GM12878 (cell line): ENCODE data around the gene TEX12. TPM values are rescaled to one million over a fixed set of nuclear protein-coding genes. Genes with fewer than 3 reads are reported as not detected.

ENCODE experiments used
- ATAC-seq: fragments of 200-7000 bp; cut with Tn5 transposase; 3 replicates; pipeline ENCODE4 v1.9.1; 2020; ENCODE audit warnings: mild to moderate bottlenecking, moderate library complexity
- BruUV-seq: library from RNA; stranded (reverse); fragments of 400-500 nt; replicated peaks from 2 replicates; lab custom pipeline; 2021; lab: Mats Ljungman, UMichigan
- CTCF ChIA-PET: fragments of 300-600 bp; sonication (Branson Sonifier 250); formaldehyde crosslinking; extraction: SDS; loops from one replicate; lab custom pipeline; 2021; ENCODE audit warnings: inconsistent platforms; lab: Yijun Ruan, JAX
- POLR2A ChIA-PET: fragments of 350-600 bp; formaldehyde crosslinking; extraction: SDS; loops from one replicate; lab custom pipeline; 2021; ENCODE audit warnings: inconsistent platforms; lab: Charles Lee
- RAD21 ChIA-PET: fragments of 300-600 bp; sonication (Branson Sonifier 250); formaldehyde crosslinking; loops from one replicate; lab custom pipeline; 2023; ENCODE audit warnings: antibody characterized with exemption; ENCODE audit not compliant: unreplicated experiment; lab: Charles Lee
- SMC1A ChIA-PET: fragments of 300-600 bp; sonication (Branson Sonifier 250); formaldehyde crosslinking; loops from one replicate; lab custom pipeline; 2023; ENCODE audit not compliant: unreplicated experiment, uncharacterized antibody; lab: Charles Lee
- DNase-seq: peaks from one replicate; pipeline ENCODE4 v3.0.0-alpha.2; 2011; ENCODE audit warnings: low read depth, low spot score
- FAIRE-seq: peaks from 3 replicates; lab custom pipeline; 2011; peaks lifted over from hg19 to GRCh38; lab: Jason Lieb, UNC
- H2AFZ ChIP-seq: 2 replicates; pipeline ENCODE4 v1.6.0; 2011; ENCODE audit warnings: low read depth, low read length, control low read depth; ENCODE audit not compliant: control insufficient read depth
- H3K27ac ChIP-seq: 2 replicates; pipeline ENCODE4 v1.5.1; 2011; ENCODE audit warnings: control low read depth; ENCODE audit not compliant: control insufficient read depth, insufficient read depth
- H3K27me3 ChIP-seq, 2 experiments: replicated peaks in 1 of 2; 2 replicates each; pipeline versions ENCODE4 v1.6.0 to v1.6.1; 2011; ENCODE audit warnings: low read length in 1 of 2; ENCODE audit not compliant: control insufficient read depth in 2 of 2, insufficient read depth in 2 of 2
- H3K36me3 ChIP-seq, 2 experiments: 2 replicates each; pipeline ENCODE4 v1.5.1; 2011; ENCODE audit warnings: low read length in 1 of 2; ENCODE audit not compliant: control insufficient read depth in 2 of 2, insufficient read depth in 2 of 2
- H3K4me1 ChIP-seq: 2 replicates; pipeline ENCODE4 v1.6.1; 2011; ENCODE audit warnings: mild to moderate bottlenecking, low read length, moderate library complexity, mixed read lengths; ENCODE audit not compliant: control insufficient read depth, insufficient read depth
- H3K4me2 ChIP-seq: 2 replicates; pipeline ENCODE4 v1.6.0; 2011; ENCODE audit warnings: control low read depth; ENCODE audit not compliant: control insufficient read depth, insufficient read depth
- H3K4me3 ChIP-seq: fragments of 200-600 bp; sonication (generic); 2 replicates; pipeline ENCODE4 v1.5.1; 2016
- H3K79me2 ChIP-seq: 2 replicates; pipeline ENCODE4 v1.6.0; 2011; ENCODE audit warnings: low read length; ENCODE audit not compliant: control insufficient read depth, insufficient read depth
- H3K9ac ChIP-seq: 2 replicates; pipeline ENCODE4 v1.8.0; 2011; ENCODE audit warnings: low read length, control low read depth, mixed read lengths; ENCODE audit not compliant: control insufficient read depth, insufficient read depth
- H3K9me3 ChIP-seq: replicated peaks from 3 replicates; pipeline ENCODE4 v1.5.1; 2011; ENCODE audit warnings: mild to moderate bottlenecking, low read length; ENCODE audit not compliant: control insufficient read depth, insufficient read depth
- H4K20me1 ChIP-seq: 2 replicates; pipeline ENCODE4 v1.6.0; 2011; ENCODE audit not compliant: control insufficient read depth, insufficient read depth
- BACH1 ChIP-seq: fragments of 450-650 bp; IDR thresholded peaks from 2 replicates; pipeline ENCODE4 v1.6.1; 2017; ENCODE audit warnings: mild to moderate bottlenecking, borderline replicate concordance
- BCL11A ChIP-seq: IDR thresholded peaks from 2 replicates; pipeline ENCODE4 v1.6.1; 2011; ENCODE audit warnings: low read depth, low read length
- GATAD2B ChIP-seq: fragments of 450-650 bp; conservative IDR thresholded peaks from 2 replicates; pipeline ENCODE4 v1.6.1; 2017; ENCODE audit warnings: low read depth, mild to moderate bottlenecking, moderate library complexity
- IKZF2 ChIP-seq, 2 experiments: fragments of 450-650 bp; IDR thresholded peaks; 2 replicates each; pipeline ENCODE4 v1.6.1; 2017; ENCODE audit warnings: mild to moderate bottlenecking in 2 of 2, moderate library complexity in 2 of 2
- KLF5 ChIP-seq: fragments of 450-650 bp; IDR thresholded peaks from 2 replicates; pipeline ENCODE4 v1.6.1; 2014; ENCODE audit warnings: mild to moderate bottlenecking; ENCODE audit not compliant: partially characterized antibody
- SIX5 ChIP-seq: IDR thresholded peaks from 2 replicates; pipeline ENCODE4 v1.6.1; 2011; ENCODE audit warnings: mild to moderate bottlenecking, low read depth, low read length, moderate library complexity; ENCODE audit not compliant: severe bottlenecking
- TCF3 ChIP-seq: IDR thresholded peaks from 2 replicates; pipeline ENCODE4 v1.6.1; 2012; ENCODE audit warnings: low read depth, mild to moderate bottlenecking, low read length, borderline replicate concordance; ENCODE audit not compliant: insufficient read depth
- ZNF384 ChIP-seq: IDR thresholded peaks from 2 replicates; pipeline ENCODE4 v1.6.1; 2012; ENCODE audit warnings: low read depth, mild to moderate bottlenecking, low read length, improper control_type of control experiment, borderline replicate concordance
- WGBS: methylation state at CpG from one replicate; pipeline ENCODE4 v1.1.6; 2016; ENCODE audit warnings: low lambda C conversion rate; ENCODE audit not compliant: insufficient replicate concordance, insufficient coverage; ENCODE audit errors: missing lambda C conversion rate; 5-methylcytosine and 5-hydroxymethylcytosine counted together
- in situ Hi-C: fragments of 300-500 bp; cut with MboI; formaldehyde crosslinking; loops from 9 replicates; pipeline ENCODE4 v1.14.3; 2018; ENCODE audit warnings: mixed read lengths
- intact Hi-C: fragments of 100-400 bp; cut with micrococcal nuclease; formaldehyde crosslinking; loops from one replicate; pipeline ENCODE4 v1.14.2; 2022; ENCODE audit not compliant: unreplicated experiment
- polyA plus RNA-seq, 11 experiments: library from polyadenylated mRNA; depleted of rRNA in 4 of 11; unstranded in 6 of 11; stranded (reverse) in 5 of 11; fragments of >200 nt; fragmentation: Nextera tagmentation in 4 of 11; fragmentation: Illumina TruSeq in 1 of 11; extraction: Ambion mirVana in 4 of 11; extraction: Trizol in 1 of 11; gene quantifications; 1 replicate in 1 of 11; 2 replicates in 10 of 11; pipeline versions ENCODE4 v1.2.1 to v1.2.3, GENCODE V29; 2011 to 2016; ENCODE audit warnings: inconsistent platforms in 2 of 11, missing spikeins in 2 of 11, low read depth in 1 of 11
- total RNA-seq, 4 experiments: library from RNA; depleted of rRNA in 3 of 4; stranded (reverse); fragments of >200 nt in 3 of 4; fragmentation: Illumina TruSeq in 1 of 4; extraction: Trizol in 1 of 4; gene quantifications; 2 replicates each; pipeline versions ENCODE4 v1.2.1 to v1.2.3, GENCODE V29; 2013 to 2021
- TF ChIP-seq, protein P1 (sequence below): fragments of 450-650 bp; IDR thresholded peaks from 2 replicates; pipeline ENCODE4 v1.6.1; 2017; ENCODE audit warnings: mild to moderate bottlenecking, moderate library complexity
- TF ChIP-seq, protein P2 (sequence below): IDR thresholded peaks from 2 replicates; pipeline ENCODE4 v1.6.1; 2012; ENCODE audit warnings: low read depth, low read length, improper control_type of control experiment
- TF ChIP-seq, protein P3 (sequence below): IDR thresholded peaks from 2 replicates; pipeline ENCODE4 v1.6.1; 2011; ENCODE audit warnings: borderline replicate concordance, low read depth, mild to moderate bottlenecking, moderate library complexity, low read length; ENCODE audit not compliant: insufficient read depth, poor library complexity, severe bottlenecking

The TEX12 gene
- total and polyA plus RNA-seq, 10 of the 15 experiments (the other 5 are each of a cell fraction or from before 2014, with no cell fraction given): 0.11 to 1.3 (median 0.40) TPM; not detected in 2

DNA sequence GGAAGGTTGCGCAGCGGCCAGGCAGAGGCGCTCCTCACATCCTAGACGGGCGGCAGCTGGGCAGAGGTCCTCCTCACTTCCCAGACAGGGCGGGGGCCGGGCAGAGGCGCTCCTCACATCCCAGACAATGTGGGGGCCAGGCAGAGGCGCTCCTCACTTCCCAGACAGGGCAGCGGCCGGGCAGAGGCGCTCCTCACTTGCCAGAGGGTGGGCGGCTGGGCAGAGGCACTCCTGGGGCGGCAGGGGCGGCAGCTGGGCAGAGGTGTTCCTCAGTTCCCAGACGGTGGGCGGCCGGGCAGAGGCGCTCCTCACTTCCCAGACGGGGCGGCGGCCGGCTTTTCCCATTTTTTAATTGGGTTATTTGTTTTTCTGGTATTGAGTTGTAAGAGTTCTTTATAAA is 38.9 kb downstream of the TEX12 start:
- SMC1A ChIA-PET: no interaction called here
- H3K9me3 ChIP-seq: no peaks in the 10 kb centered on the region
- no peak overlapping the region for H3K27ac ChIP-seq
- 71% methylated on average over 23 of the region's 23 CpGs for WGBS
- H3K27me3 ChIP-seq: no peaks in the 10 kb centered on the region
- no peak for DNase-seq
- POLR2A ChIA-PET: no interaction called here
- ATAC-seq: no peak
- intact Hi-C loops: no loop called here
- no TSS peak for BruUV-seq
- H4K20me1 ChIP-seq: no peaks in the 10 kb centered on the region
- no peaks in the 10 kb centered on the region for H3K79me2 ChIP-seq
- H3K4me1 ChIP-seq: no peaks in the 10 kb centered on the region
- in situ Hi-C loops: no loop called here
- CTCF ChIA-PET: interaction anchor here (1.3 kb wide), 2 partner anchors 13 to 14 kb away, joined by 4 read pairs; no protein-coding TSS in a partner anchor
- H2AFZ ChIP-seq: no peak overlapping the region
- no peak overlapping the region for H3K4me3 ChIP-seq
- TF ChIP-seq IKZF2 (IDR thresholded peaks at IDR 0.05) (no peak), KLF5 (no peak), GATAD2B (no peak), BCL11A (no peak), TCF3 (no peak), ZNF384 (no peak), BACH1 (no peak), SIX5 (no peak)
- TF ChIP-seq, protein P1, sequence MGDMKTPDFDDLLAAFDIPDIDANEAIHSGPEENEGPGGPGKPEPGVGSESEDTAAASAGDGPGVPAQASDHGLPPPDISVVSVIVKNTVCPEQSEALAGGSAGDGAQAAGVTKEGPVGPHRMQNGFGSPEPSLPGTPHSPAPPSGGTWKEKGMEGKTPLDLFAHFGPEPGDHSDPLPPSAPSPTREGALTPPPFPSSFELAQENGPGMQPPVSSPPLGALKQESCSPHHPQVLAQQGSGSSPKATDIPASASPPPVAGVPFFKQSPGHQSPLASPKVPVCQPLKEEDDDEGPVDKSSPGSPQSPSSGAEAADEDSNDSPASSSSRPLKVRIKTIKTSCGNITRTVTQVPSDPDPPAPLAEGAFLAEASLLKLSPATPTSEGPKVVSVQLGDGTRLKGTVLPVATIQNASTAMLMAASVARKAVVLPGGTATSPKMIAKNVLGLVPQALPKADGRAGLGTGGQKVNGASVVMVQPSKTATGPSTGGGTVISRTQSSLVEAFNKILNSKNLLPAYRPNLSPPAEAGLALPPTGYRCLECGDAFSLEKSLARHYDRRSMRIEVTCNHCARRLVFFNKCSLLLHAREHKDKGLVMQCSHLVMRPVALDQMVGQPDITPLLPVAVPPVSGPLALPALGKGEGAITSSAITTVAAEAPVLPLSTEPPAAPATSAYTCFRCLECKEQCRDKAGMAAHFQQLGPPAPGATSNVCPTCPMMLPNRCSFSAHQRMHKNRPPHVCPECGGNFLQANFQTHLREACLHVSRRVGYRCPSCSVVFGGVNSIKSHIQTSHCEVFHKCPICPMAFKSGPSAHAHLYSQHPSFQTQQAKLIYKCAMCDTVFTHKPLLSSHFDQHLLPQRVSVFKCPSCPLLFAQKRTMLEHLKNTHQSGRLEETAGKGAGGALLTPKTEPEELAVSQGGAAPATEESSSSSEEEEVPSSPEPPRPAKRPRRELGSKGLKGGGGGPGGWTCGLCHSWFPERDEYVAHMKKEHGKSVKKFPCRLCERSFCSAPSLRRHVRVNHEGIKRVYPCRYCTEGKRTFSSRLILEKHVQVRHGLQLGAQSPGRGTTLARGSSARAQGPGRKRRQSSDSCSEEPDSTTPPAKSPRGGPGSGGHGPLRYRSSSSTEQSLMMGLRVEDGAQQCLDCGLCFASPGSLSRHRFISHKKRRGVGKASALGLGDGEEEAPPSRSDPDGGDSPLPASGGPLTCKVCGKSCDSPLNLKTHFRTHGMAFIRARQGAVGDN: no peak
- TF ChIP-seq, protein P2, sequence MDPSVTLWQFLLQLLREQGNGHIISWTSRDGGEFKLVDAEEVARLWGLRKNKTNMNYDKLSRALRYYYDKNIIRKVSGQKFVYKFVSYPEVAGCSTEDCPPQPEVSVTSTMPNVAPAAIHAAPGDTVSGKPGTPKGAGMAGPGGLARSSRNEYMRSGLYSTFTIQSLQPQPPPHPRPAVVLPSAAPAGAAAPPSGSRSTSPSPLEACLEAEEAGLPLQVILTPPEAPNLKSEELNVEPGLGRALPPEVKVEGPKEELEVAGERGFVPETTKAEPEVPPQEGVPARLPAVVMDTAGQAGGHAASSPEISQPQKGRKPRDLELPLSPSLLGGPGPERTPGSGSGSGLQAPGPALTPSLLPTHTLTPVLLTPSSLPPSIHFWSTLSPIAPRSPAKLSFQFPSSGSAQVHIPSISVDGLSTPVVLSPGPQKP: no peak
- TF ChIP-seq, protein P3, sequence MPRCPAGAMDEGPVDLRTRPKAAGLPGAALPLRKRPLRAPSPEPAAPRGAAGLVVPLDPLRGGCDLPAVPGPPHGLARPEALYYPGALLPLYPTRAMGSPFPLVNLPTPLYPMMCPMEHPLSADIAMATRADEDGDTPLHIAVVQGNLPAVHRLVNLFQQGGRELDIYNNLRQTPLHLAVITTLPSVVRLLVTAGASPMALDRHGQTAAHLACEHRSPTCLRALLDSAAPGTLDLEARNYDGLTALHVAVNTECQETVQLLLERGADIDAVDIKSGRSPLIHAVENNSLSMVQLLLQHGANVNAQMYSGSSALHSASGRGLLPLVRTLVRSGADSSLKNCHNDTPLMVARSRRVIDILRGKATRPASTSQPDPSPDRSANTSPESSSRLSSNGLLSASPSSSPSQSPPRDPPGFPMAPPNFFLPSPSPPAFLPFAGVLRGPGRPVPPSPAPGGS: no peak
- FAIRE-seq: no peak
- RAD21 ChIA-PET: no interaction called here
- H3K9ac ChIP-seq: no peak overlapping the region
- H3K36me3 ChIP-seq: no peaks in the 10 kb centered on the region
- no peak overlapping the region for H3K4me2 ChIP-seq
